Cardiac muscle cell (in vitro differentiated cells and primary cell): ENCODE results near the gene CDH11. TPM values are rescaled to one million over a fixed set of nuclear protein-coding genes. Genes with fewer than 3 reads are reported as not detected.

ENCODE experiments used
- DNase-seq, 2 donors: peaks; one replicate each; pipeline versions ENCODE4 v3.0.0 to v3.0.0-alpha.2; 2010 to 2017; ENCODE audit warnings: low read depth in 1 of 2, low spot score in 1 of 2
- H3K27ac ChIP-seq: fragments of 200-600 bp; sonication (generic); 2 replicates; pipeline ENCODE4 v1.5.1; 2016
- H3K27me3 ChIP-seq: fragments of 200-600 bp; sonication (generic); 2 replicates; pipeline ENCODE4 v1.6.0; 2016; ENCODE audit warnings: control low read depth
- H3K36me3 ChIP-seq: fragments of 200-600 bp; sonication (generic); 2 replicates; pipeline ENCODE4 v1.5.1; 2016; ENCODE audit warnings: control low read depth
- H3K4me1 ChIP-seq: fragments of 200-600 bp; sonication (generic); 2 replicates; pipeline ENCODE4 v1.8.1; 2017; ENCODE audit warnings: low read depth, mild to moderate bottlenecking, mixed run types
- H3K4me3 ChIP-seq: fragments of 200-600 bp; sonication (generic); 2 replicates; pipeline ENCODE4 v1.5.1; 2016; ENCODE audit warnings: mild to moderate bottlenecking
- H3K9me3 ChIP-seq: fragments of 200-600 bp; sonication (generic); 2 replicates; pipeline ENCODE4 v1.5.1; 2017; ENCODE audit warnings: low read depth, mild to moderate bottlenecking, control low read depth
- CTCF ChIP-seq: IDR thresholded peaks from 2 replicates; pipeline ENCODE4 v1.5.1; 2012; ENCODE audit warnings: low read depth, mild to moderate bottlenecking, low read length
- polyA plus RNA-seq: library from polyadenylated mRNA; unstranded; fragments of >200 nt; fragmentation: Nextera tagmentation; extraction: Ambion mirVana; gene quantifications from 2 replicates; pipeline ENCODE4 v1.2.1, GENCODE V29; 2016
- total RNA-seq: library from RNA; depleted of rRNA; stranded (reverse); fragments of >200 nt; gene quantifications from 2 replicates; pipeline ENCODE4 v1.2.3, GENCODE V29; 2016

CDH11 gene
- total RNA-seq (82.7 and 99.3 TPM in 2 replicates), polyA plus RNA-seq (21.1 and 29.4 TPM in 2 replicates)

GRCh38 chr16:65121870-65122723, at the start of gene CDH11:
Gene CDH11, minus strand, starts transcription at chr16:65122063. Its CDS starts 117,194 bp downstream, at chr16:65004869.
- Histone ChIP-seq H3K4me3 (peak within 1 kb of the TSS; percentile 56), H3K36me3 (no peaks in the 10 kb centered on the region), H3K27ac (no peak within 1 kb of the TSS), H3K4me1 (peaks cover 21% of the 10 kb centered on the region), H3K27me3 (peaks cover 20% of the 10 kb centered on the region), H3K9me3 (no peaks in the 10 kb centered on the region)
- peak; percentile 83 to 96 for DNase-seq
- peak; percentile 33 for TF ChIP-seq CTCF

- DNase-seq: peak in 1 of 2 donors; percentile 59
- Histone ChIP-seq H3K27me3 (no peaks in the 10 kb centered on the region), H3K9me3 (no peaks in the 10 kb centered on the region), H3K27ac (no peak overlapping the region), H3K36me3 (no peaks in the 10 kb centered on the region), H3K4me1 (no peaks in the 10 kb centered on the region), H3K4me3 (no peak overlapping the region)
- TF ChIP-seq CTCF: no peak
These were observed 32.5 kb upstream of the CDH11 start for GRCh38 chr16:65154321-65154720.

- DNase-seq: no peak
- no peak overlapping the region for H3K27ac ChIP-seq
- H3K4me1 ChIP-seq: no peaks in the 10 kb centered on the region
- no peaks in the 10 kb centered on the region for H3K36me3 ChIP-seq
- TF ChIP-seq CTCF: no peak
- no peaks in the 10 kb centered on the region for H3K9me3 ChIP-seq
- H3K27me3 ChIP-seq: no peaks in the 10 kb centered on the region
- H3K4me3 ChIP-seq: no peak overlapping the region
These were observed 31.7 kb upstream of the CDH11 start for GRCh38 chr16:65153365-65154105.

- H3K4me3 ChIP-seq: no peak overlapping the region
- H3K4me1 ChIP-seq: no peaks in the 10 kb centered on the region
- H3K9me3 ChIP-seq: no peaks in the 10 kb centered on the region
- TF ChIP-seq CTCF: no peak
- no peak for DNase-seq
- H3K27me3 ChIP-seq: no peaks in the 10 kb centered on the region
- no peak overlapping the region for H3K27ac ChIP-seq
- H3K36me3 ChIP-seq: no peaks in the 10 kb centered on the region
These were observed 26.9 kb upstream of the CDH11 start for GRCh38 chr16:65148804-65149203.

GRCh38 chr16:65142276-65142675, 20.4 kb upstream of the CDH11 start:
- no peak overlapping the region for H3K27ac ChIP-seq
- DNase-seq: no peak
- H3K36me3 ChIP-seq: no peaks in the 10 kb centered on the region
- no peak for TF ChIP-seq CTCF
- H3K4me3 ChIP-seq: no peak overlapping the region
- H3K9me3 ChIP-seq: no peaks in the 10 kb centered on the region
- no peaks in the 10 kb centered on the region for H3K4me1 ChIP-seq
- no peaks in the 10 kb centered on the region for H3K27me3 ChIP-seq
